Fibroblast of pulmonary artery (primary cell): ENCODE data around the gene PXYLP1.
"Not testable (repeated sequence)": the region's sequence is repeated elsewhere in the genome, so short reads cannot be mapped to it uniquely, and the experiment has no call there.

ENCODE experiments used
- DNase-seq: peaks from one replicate; pipeline ENCODE4 v3.0.0-alpha.2; 2010; ENCODE audit warnings: low read depth
- H3K4me3 ChIP-seq: replicated peaks from 2 replicates; pipeline ENCODE4 v1.5.1; 2011; ENCODE audit warnings: low read depth, mild to moderate bottlenecking, control low read depth, low read length, moderate library complexity
- TF ChIP-seq, protein P1 (sequence below): IDR thresholded peaks from 2 replicates; pipeline ENCODE4 v1.5.1; 2011; ENCODE audit warnings: mild to moderate bottlenecking, control low read depth, low read length, inconsistent platforms; ENCODE audit errors: missing control alignments

Gene PXYLP1

GRCh38 chr3:141201122-141201521 is 30.5 kb upstream of the PXYLP1 start:
- TF ChIP-seq, protein P1, sequence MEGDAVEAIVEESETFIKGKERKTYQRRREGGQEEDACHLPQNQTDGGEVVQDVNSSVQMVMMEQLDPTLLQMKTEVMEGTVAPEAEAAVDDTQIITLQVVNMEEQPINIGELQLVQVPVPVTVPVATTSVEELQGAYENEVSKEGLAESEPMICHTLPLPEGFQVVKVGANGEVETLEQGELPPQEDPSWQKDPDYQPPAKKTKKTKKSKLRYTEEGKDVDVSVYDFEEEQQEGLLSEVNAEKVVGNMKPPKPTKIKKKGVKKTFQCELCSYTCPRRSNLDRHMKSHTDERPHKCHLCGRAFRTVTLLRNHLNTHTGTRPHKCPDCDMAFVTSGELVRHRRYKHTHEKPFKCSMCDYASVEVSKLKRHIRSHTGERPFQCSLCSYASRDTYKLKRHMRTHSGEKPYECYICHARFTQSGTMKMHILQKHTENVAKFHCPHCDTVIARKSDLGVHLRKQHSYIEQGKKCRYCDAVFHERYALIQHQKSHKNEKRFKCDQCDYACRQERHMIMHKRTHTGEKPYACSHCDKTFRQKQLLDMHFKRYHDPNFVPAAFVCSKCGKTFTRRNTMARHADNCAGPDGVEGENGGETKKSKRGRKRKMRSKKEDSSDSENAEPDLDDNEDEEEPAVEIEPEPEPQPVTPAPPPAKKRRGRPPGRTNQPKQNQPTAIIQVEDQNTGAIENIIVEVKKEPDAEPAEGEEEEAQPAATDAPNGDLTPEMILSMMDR, result no peak
- no peak overlapping the region for H3K4me3 ChIP-seq
- no peak for DNase-seq

DNA sequence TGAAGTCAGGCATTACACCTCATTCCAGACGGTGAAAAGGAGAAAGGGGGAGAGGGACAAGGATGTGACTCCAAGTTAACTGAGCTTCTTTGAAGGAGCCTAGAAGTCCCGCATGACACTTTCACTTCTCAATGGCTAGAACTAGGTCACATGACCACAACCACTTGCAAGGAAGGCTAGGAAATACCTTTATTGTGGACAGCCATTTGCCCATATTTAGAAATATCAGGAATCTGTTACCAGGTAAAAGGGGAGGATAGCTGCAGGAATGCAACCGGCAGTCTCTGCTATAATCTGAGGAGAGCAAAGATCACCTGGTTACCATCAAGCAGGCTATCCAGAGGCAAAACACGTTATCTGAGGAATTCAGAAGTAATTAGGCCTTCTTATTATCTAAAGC is 28.9 kb upstream of the PXYLP1 start:
- DNase-seq, result no peak
- TF ChIP-seq, protein P1, result no peak
- H3K4me3 ChIP-seq, result no peak overlapping the region

DNA sequence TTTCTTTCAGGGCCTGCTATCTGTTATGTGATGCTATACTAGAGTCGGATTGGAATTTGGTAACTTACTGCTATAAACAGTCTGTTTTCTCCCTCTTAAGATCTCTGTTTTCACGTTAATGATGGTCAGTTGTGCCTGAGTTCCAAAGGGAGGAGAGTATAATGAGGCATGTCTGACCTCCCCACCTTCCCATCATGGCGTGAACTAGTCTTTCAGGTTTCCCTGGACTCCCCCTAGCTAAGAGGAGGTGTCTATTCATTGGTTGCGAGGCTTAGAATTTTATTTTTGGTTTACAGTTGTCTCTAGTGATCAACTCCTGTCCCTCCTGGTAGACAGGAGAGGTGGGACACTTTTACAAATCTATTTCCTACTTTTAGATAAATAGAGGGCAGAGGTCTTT is 27.8 kb upstream of the PXYLP1 start:
- TF ChIP-seq, protein P1, result no peak
- DNase-seq, result no peak

GRCh38 chr3:141204343-141204742 is 27.3 kb upstream of the PXYLP1 start:
- TF ChIP-seq, protein P1, result no peak
- no peak overlapping the region for H3K4me3 ChIP-seq
- DNase-seq, result no peak

More for the DNA sequence above, 27.8 kb upstream of the PXYLP1 start:
- no peak overlapping the region for H3K4me3 ChIP-seq

- not testable (repeated sequence) for H3K4me3 ChIP-seq, DNase-seq
Observed at GRCh38 chr3:141211306-141211705, 20.3 kb upstream of the PXYLP1 start.

DNA sequence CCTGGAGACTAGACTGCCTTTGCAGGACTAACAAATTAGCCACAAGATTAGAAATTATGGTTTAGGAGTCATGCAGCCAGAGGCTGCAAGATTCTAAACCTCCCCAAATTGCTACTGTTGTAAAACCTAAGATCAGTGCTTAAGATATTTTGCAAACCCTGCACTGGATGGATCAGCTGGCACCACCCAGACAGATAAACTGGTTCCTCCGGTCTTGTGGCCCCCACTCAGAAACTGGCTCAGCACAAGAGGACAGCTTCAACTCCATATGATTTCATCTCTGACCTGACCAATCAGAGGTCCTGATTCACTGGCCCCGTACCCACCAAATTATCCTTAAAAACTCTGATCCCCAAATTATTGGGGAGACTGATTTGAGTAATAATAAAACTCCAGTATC is 19.5 kb upstream of the PXYLP1 start:
- DNase-seq, result no peak
- H3K4me3 ChIP-seq, result no peak overlapping the region
- TF ChIP-seq, protein P1, result no peak

DNA sequence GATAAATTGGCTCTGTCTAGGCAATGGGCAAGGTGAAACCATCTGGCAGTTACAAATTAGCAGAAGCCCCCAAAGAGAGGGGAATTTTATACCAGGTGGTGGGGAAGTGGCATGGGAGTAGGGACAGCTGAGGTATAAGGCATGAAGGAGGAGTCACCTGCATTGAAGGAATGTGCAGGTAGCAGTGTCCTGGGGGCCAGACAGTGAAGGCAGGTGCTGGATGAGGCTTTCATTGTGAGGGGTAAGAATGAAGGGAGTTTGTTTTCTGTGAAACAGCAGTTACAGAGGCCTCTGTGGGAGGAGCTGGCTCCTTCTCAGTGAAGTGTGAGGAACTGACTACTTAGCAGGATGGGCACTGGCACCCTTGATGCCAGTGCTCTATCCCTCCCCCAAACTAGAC is 19.1 kb upstream of the PXYLP1 start:
- no peak for DNase-seq
- TF ChIP-seq, protein P1, result no peak
- H3K4me3 ChIP-seq, result no peak overlapping the region
